HepG2 (cell line): ENCODE data around the gene AGBL2.

ENCODE experiments used
- BHLHE40 ChIP-seq: IDR thresholded peaks from 2 replicates; pipeline ENCODE4 v1.6.1; 2011; ENCODE audit warnings: low read length, improper control_type of control experiment
- TF ChIP-seq, protein P1 (sequence below): sonication (generic); formaldehyde crosslinking; IDR thresholded peaks from 2 replicates; pipeline ENCODE4 v1.4.0; 2020; ENCODE audit warnings: missing genetic modification reagents

DNA sequence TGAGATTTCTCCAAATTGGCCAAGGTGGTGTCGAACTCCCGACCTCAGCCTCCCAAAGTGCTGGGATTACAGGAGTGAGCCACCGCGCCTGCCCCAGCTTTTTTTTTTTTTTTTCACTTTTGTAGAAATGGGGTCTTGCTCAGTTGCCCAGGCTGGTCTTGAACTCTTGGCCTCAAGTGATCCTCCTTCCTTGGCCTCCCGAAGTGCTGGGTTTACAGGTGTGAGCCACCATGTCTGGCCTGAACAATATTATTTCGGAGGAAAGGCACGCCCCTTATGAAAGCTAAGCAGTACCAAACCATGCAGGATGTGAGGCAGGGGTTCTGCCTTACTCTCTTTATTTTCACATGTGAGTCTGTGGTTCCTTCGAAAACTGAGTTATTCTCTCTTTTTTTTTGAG lies 88.9 kb downstream of the AGBL2 start:
- no peak for TF ChIP-seq BHLHE40
- TF ChIP-seq, protein P1, sequence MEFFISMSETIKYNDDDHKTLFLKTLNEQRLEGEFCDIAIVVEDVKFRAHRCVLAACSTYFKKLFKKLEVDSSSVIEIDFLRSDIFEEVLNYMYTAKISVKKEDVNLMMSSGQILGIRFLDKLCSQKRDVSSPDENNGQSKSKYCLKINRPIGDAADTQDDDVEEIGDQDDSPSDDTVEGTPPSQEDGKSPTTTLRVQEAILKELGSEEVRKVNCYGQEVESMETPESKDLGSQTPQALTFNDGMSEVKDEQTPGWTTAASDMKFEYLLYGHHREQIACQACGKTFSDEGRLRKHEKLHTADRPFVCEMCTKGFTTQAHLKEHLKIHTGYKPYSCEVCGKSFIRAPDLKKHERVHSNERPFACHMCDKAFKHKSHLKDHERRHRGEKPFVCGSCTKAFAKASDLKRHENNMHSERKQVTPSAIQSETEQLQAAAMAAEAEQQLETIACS (CRISPR knock-in tag) = no peak
